Measurements from ENCODE around the gene SCAF4. TPM values are rescaled to one million over a fixed set of nuclear protein-coding genes. Genes with fewer than 3 reads are reported as not detected.

Gene SCAF4
- 4.7 and 5.5 TPM in 2 replicates for total RNA-seq

GRCh38 chr21:31731857-31732596, at the start of gene SCAF4:
Gene SCAF4 (minus strand): TSS chr21:31732118. CDS start chr21:31731692, 426 bp downstream.

GRCh38 chr21:31659536-31660258, 72.2 kb downstream of the SCAF4 start, which contains the start of gene SOD1:
Gene SOD1 (plus strand): TSS chr21:31659693. CDS start chr21:31659770, 77 bp downstream.

Other genes with a start within 250 kb of the SCAF4 start
- 184 and 224 TPM in 2 replicates for gene SOD1, start 72.4 kb downstream of the SCAF4 start, total RNA-seq
- 0.17 and 0.47 TPM in 2 replicates for gene HUNK, start 140.9 kb upstream of the SCAF4 start, total RNA-seq

Data from pericardium fibroblast (primary cell).